Thyroid gland (tissue), 4 donors: ENCODE data around the gene IL17RC. TPM values are rescaled to one million over a fixed set of nuclear protein-coding genes. Genes with fewer than 3 reads are reported as not detected.
"Not testable (repeated sequence)": the region's sequence is repeated elsewhere in the genome, so short reads cannot be mapped to it uniquely, and the experiment has no call there.

ENCODE experiments used
- DNase-seq, 2 donors: peaks; one replicate each; pipeline ENCODE4 v3.0.0-alpha.2; 2019
- H3K27ac ChIP-seq, 3 donors: fragments of 200-600 bp; sonication (generic); 1 replicate in 2 of 3; 2 replicates in 1 of 3; pipeline ENCODE4 v1.5.1; 2016 to 2019; ENCODE audit warnings: mild to moderate bottlenecking in 1 of 3, moderate library complexity in 1 of 3
- H3K27me3 ChIP-seq: fragments of 200-600 bp; sonication (generic); one replicate; pipeline ENCODE4 v1.5.1; 2019
- H3K36me3 ChIP-seq, 2 donors: fragments of 200-600 bp; sonication (generic); one replicate each; pipeline ENCODE4 v1.5.1; 2016 to 2019
- H3K4me1 ChIP-seq, 2 donors: fragments of 200-600 bp; sonication (generic); one replicate each; pipeline ENCODE4 v1.5.1; 2017 to 2019
- H3K4me3 ChIP-seq, 3 donors: fragments of 200-600 bp; sonication (generic); replicated peaks in 1 of 3; 1 replicate in 2 of 3; 2 replicates in 1 of 3; pipeline ENCODE4 v1.5.1; 2016; ENCODE audit warnings: mild to moderate bottlenecking in 1 of 3
- H3K9me3 ChIP-seq: fragments of 200-600 bp; sonication (generic); one replicate; pipeline ENCODE4 v1.5.1; 2017
- CTCF ChIP-seq, 6 experiments: fragments of 200-600 bp in 3 of 6; fragments of 450-650 bp in 3 of 6; sonication (generic) in 3 of 6; IDR thresholded peaks; one replicate each; pipeline ENCODE4 v1.5.1; 2016 to 2019; ENCODE audit warnings: antibody characterized with exemption in 6 of 6, mild to moderate bottlenecking in 2 of 6, inconsistent platforms in 1 of 6, moderate library complexity in 1 of 6
- POLR2A ChIP-seq, 2 donors: fragments of 450-650 bp; IDR thresholded peaks; one replicate each; pipeline ENCODE4 v1.6.1; 2017; ENCODE audit warnings: antibody characterized with exemption in 2 of 2, mild to moderate bottlenecking in 2 of 2, moderate library complexity in 1 of 2
- WGBS, 2 donors: methylation state at CpG; one replicate each; pipeline ENCODE4 v1.1.5; 2017; 5-methylcytosine and 5-hydroxymethylcytosine counted together
- intact Hi-C: fragments of 100-400 bp; cut with DNase I; formaldehyde crosslinking; loops from one replicate; pipeline ENCODE4 v1.15.1; 2023
- total RNA-seq, 4 donors: library from RNA; depleted of rRNA; stranded (reverse); fragments of >200 nt; gene quantifications; one replicate each; pipeline ENCODE4 v1.2.3, GENCODE V29; 2016

Gene IL17RC
- total RNA-seq, 4 donors from 2014 or later, result 64.2 to 70.2 (median 68.0) TPM

GRCh38 chr3:9935966-9936510 lies 19.1 kb downstream of the IL17RC start:
- DNase-seq, result no peak
- no peak overlapping the region for H3K27ac ChIP-seq
- H3K4me1 ChIP-seq, result peaks cover 25 to 45% of the 10 kb centered on the region in 2 donors
- intact Hi-C loops, result no loop called here
- no peak for TF ChIP-seq CTCF (IDR thresholded peaks at IDR 0.05)
- no peak for TF ChIP-seq POLR2A (IDR thresholded peaks at IDR 0.05)
- no peak overlapping the region for H3K4me3 ChIP-seq
- H3K27me3 ChIP-seq, result no peaks in the 10 kb centered on the region
- H3K36me3 ChIP-seq, result peaks cover 9 to 24% of the 10 kb centered on the region in 2 donors
- 89 to 92% methylated on average over 5 of the region's 5 CpGs for WGBS, 2 donors
- no peaks in the 10 kb centered on the region for H3K9me3 ChIP-seq

GRCh38 chr3:9937486-9938238 lies 20.8 kb downstream of the IL17RC start:
- Histone ChIP-seq H3K36me3 (peaks cover 14 to 29% of the 10 kb centered on the region in 2 donors), H3K9me3 (no peaks in the 10 kb centered on the region), H3K4me1 (peaks cover 20 to 38% of the 10 kb centered on the region in 2 donors), H3K27ac (no peak overlapping the region), H3K27me3 (no peaks in the 10 kb centered on the region), H3K4me3 (no peak overlapping the region)
- WGBS, 2 donors, result 91 to 94% methylated on average over 13 of the region's 13 CpGs
- TF ChIP-seq CTCF (IDR thresholded peaks at IDR 0.05), result no peak
- TF ChIP-seq POLR2A (IDR thresholded peaks at IDR 0.05), result no peak
- DNase-seq, result no peak
- intact Hi-C loops, result no loop called here

GRCh38 chr3:9938966-9939365 lies 22.1 kb downstream of the IL17RC start:
- peaks cover 14 to 33% of the 10 kb centered on the region in 2 donors for H3K36me3 ChIP-seq
- no peak overlapping the region for H3K4me3 ChIP-seq
- H3K27me3 ChIP-seq, result no peaks in the 10 kb centered on the region
- intact Hi-C loops, result no loop called here
- no peaks in the 10 kb centered on the region for H3K9me3 ChIP-seq
- 91 to 92% methylated on average over 2 of the region's 2 CpGs for WGBS, 2 donors
- no peak for DNase-seq
- no peak for TF ChIP-seq CTCF (IDR thresholded peaks at IDR 0.05)
- no peak for TF ChIP-seq POLR2A (IDR thresholded peaks at IDR 0.05)
- H3K27ac ChIP-seq, result no peak overlapping the region
- peaks cover 20 to 38% of the 10 kb centered on the region in 2 donors for H3K4me1 ChIP-seq

GRCh38 chr3:9939906-9940305 lies 23.0 kb downstream of the IL17RC start:
- WGBS, 2 donors, result 96 to 100% methylated on average over 3 to 21 of the region's 32 CpGs
- intact Hi-C loops, result loop anchor here (10.0 kb wide), 1 partner anchor 85 kb away; the partner anchor contains the start of gene FANCD2
- not testable (repeated sequence) for H3K27me3 ChIP-seq, DNase-seq, H3K4me3 ChIP-seq, H3K27ac ChIP-seq, H3K9me3 ChIP-seq
- Histone ChIP-seq H3K4me1 (peaks cover 12 to 31% of the 10 kb centered on the region in 2 donors), H3K36me3 (peaks cover 14 to 33% of the 10 kb centered on the region in 2 donors)

- 95% methylated on average over 9 to 10 of the region's 10 CpGs for WGBS, 2 donors
- no peak overlapping the region for H3K27ac ChIP-seq
These were observed 23.8 kb downstream of the IL17RC start for GRCh38 chr3:9940746-9941145.

More at GRCh38 chr3:9940746-9941145, 23.8 kb downstream of the IL17RC start:
- intact Hi-C loops, result loop anchor here (10.0 kb wide), 1 partner anchor 84 kb away; the partner anchor contains the start of gene FANCD2
- Histone ChIP-seq H3K4me3 (no peak overlapping the region), H3K9me3 (no peaks in the 10 kb centered on the region), H3K4me1 (peaks cover 3 to 22% of the 10 kb centered on the region in 2 donors), H3K36me3 (peaks cover 14 to 33% of the 10 kb centered on the region in 2 donors), H3K27me3 (no peaks in the 10 kb centered on the region)
- no peak for DNase-seq
- TF ChIP-seq CTCF (IDR thresholded peaks at IDR 0.05) (no peak), POLR2A (IDR thresholded peaks at IDR 0.05) (no peak)
